Endothelial cell (in vitro differentiated cells): Measurements from ENCODE around the gene NEO1. TPM values are rescaled to one million over a fixed set of nuclear protein-coding genes. Genes with fewer than 3 reads are reported as not detected.

Source experiments
- DNase-seq: peaks from one replicate; pipeline ENCODE4 v3.0.0; 2021; ENCODE audit warnings: low spot score
- H3K27ac Mint-ChIP-seq: one replicate; pipeline ENCODE4 v1.8.0; 2021; ENCODE audit warnings: mixed read lengths, inconsistent platforms; ENCODE audit not compliant: unreplicated experiment
- H3K27me3 Mint-ChIP-seq: one replicate; pipeline ENCODE4 v1.8.0; 2021; ENCODE audit warnings: mild to moderate bottlenecking, moderate library complexity, mixed read lengths, inconsistent platforms; ENCODE audit not compliant: unreplicated experiment
- H3K36me3 Mint-ChIP-seq: one replicate; pipeline ENCODE4 v1.8.0; 2021; ENCODE audit warnings: mild to moderate bottlenecking, low read depth, mixed read lengths, inconsistent platforms; ENCODE audit not compliant: unreplicated experiment
- H3K4me1 Mint-ChIP-seq: one replicate; pipeline ENCODE4 v1.8.0; 2021; ENCODE audit warnings: mild to moderate bottlenecking, mixed read lengths, inconsistent platforms; ENCODE audit not compliant: unreplicated experiment
- H3K4me3 Mint-ChIP-seq: one replicate; pipeline ENCODE4 v1.8.0; 2021; ENCODE audit warnings: mild to moderate bottlenecking, mixed read lengths, inconsistent platforms; ENCODE audit not compliant: unreplicated experiment
- H3K9me3 Mint-ChIP-seq: one replicate; pipeline ENCODE4 v1.8.0; 2021; ENCODE audit warnings: mixed read lengths, inconsistent platforms; ENCODE audit not compliant: unreplicated experiment
- CTCF ChIP-seq: fragments of 200-600 bp; sonication (generic); IDR thresholded peaks from one replicate; pipeline ENCODE4 v1.5.0; 2021; ENCODE audit warnings: antibody characterized with exemption; ENCODE audit not compliant: unreplicated experiment
- total RNA-seq: library from RNA; stranded (reverse); fragmentation: NEBNext Ultra II Directional; extraction: Animal tissue kit (Norgen Biotek cat#: 25700); gene quantifications from one replicate; pipeline ENCODE4 v1.2.1, GENCODE V29; 2021; ENCODE audit not compliant: unreplicated experiment

The NEO1 gene
- total RNA-seq, 1 donor from 2014 or later: 140 TPM

- no peak overlapping the region for H3K27ac Mint-ChIP-seq
- H3K9me3 Mint-ChIP-seq: no peaks in the 10 kb centered on the region
- no peak overlapping the region for H3K4me3 Mint-ChIP-seq
- peaks cover 15% of the 10 kb centered on the region for H3K4me1 Mint-ChIP-seq
- H3K36me3 Mint-ChIP-seq: no peaks in the 10 kb centered on the region
- DNase-seq: no peak
- TF ChIP-seq CTCF: no peak
- H3K27me3 Mint-ChIP-seq: no peaks in the 10 kb centered on the region
Measured at GRCh38 chr15:73190189-73190601, 137.9 kb downstream of the NEO1 start.

GRCh38 chr15:73195166-73195565 is 142.9 kb downstream of the NEO1 start:
- Mint-ChIP-seq H3K27ac (no peak overlapping the region), H3K4me3 (no peak overlapping the region), H3K4me1 (peaks cover 13% of the 10 kb centered on the region), H3K27me3 (no peaks in the 10 kb centered on the region), H3K9me3 (no peaks in the 10 kb centered on the region), H3K36me3 (peaks cover 15% of the 10 kb centered on the region)
- DNase-seq: no peak
- no peak for TF ChIP-seq CTCF

- Mint-ChIP-seq H3K4me1 (peaks cover 13% of the 10 kb centered on the region), H3K36me3 (peaks cover 19% of the 10 kb centered on the region), H3K27ac (no peak overlapping the region), H3K4me3 (no peak overlapping the region), H3K9me3 (no peaks in the 10 kb centered on the region), H3K27me3 (peaks cover 1% of the 10 kb centered on the region)
- no peak for TF ChIP-seq CTCF
- no peak for DNase-seq
Measured at GRCh38 chr15:73196113-73196512, 143.8 kb downstream of the NEO1 start.

GRCh38 chr15:73200339-73200738 is 148.1 kb downstream of the NEO1 start:
- TF ChIP-seq CTCF: no peak
- H3K27ac Mint-ChIP-seq: no peak overlapping the region
- peaks cover 41% of the 10 kb centered on the region for H3K36me3 Mint-ChIP-seq
- DNase-seq: no peak
- peaks cover 21% of the 10 kb centered on the region for H3K4me1 Mint-ChIP-seq
- H3K4me3 Mint-ChIP-seq: no peak overlapping the region
- H3K27me3 Mint-ChIP-seq: peaks cover 1% of the 10 kb centered on the region
- H3K9me3 Mint-ChIP-seq: no peaks in the 10 kb centered on the region

DNA sequence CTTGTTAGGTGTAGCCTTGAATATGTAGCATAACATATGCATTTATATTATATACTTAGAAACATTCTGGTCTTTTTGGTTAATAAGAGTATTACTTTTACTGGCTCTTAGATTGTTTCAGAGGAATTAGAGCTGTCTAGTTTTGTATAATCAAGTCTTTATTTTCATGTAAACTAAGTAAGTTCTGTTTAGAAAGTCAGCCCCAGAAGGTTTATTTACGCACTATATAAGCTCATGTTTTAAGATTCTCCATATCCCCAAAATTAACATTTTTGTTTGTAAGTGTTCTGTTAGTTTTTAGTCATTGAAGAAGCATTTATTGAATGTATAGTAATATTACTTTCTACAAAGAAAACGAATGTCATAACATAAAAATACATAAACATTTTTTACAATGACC is 158.4 kb downstream of the NEO1 start:
- Mint-ChIP-seq H3K9me3 (no peaks in the 10 kb centered on the region), H3K4me3 (no peak overlapping the region), H3K4me1 (peaks cover 6% of the 10 kb centered on the region), H3K36me3 (peaks cover 21% of the 10 kb centered on the region), H3K27ac (no peak overlapping the region), H3K27me3 (peaks cover 2% of the 10 kb centered on the region)
- no peak for DNase-seq
- no peak for TF ChIP-seq CTCF
